ENCODE data around the gene PMEPA1. TPM values are rescaled to one million over a fixed set of nuclear protein-coding genes. Genes with fewer than 3 reads are reported as not detected.

The PMEPA1 gene
- polyA plus RNA-seq, 1 experiment, result 4.3 TPM

DNA sequence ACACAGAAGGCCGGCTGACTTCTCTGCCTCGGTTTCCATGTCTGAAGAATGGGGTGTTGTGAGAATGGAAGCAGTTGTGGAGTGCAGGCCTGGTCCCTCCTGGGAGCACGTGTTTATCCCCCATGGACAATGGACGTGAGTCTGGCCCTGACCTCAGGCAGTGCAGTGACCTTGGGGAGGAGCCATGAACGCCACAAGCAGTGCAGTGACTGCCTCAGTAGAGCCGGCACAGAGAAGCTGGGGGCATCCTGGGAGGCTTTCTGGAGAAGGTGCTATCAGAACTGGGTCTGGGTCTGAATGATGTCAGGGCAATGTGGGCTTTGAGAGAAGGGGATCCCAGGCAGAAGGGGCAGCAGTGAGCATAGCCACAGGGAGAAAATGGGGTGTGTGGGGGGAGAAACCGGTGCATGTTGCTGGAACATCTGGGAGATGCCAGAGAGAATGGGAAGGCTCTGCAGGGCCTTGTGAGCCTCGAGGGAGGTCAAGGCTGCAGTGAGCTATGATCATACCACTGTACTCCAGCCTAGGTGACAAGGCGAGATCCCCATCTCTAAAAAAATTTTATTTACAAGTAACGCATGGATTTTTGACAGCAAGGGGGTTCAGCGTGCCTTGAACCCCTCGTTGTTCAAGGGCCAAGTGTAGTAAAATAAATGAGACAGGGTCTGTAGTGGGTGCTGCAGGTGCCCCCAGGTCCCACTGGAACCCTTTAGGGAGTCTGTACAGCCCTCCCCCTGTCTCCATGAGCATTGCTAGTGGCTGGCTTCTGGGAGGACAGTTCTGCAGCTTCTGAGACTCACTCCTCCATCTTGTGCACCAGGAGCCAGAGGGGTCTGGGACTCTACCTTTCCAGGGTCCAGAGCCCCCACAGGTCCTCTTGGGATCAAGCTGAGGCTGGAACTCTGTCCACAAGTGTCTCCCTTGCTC, 62.5 kb downstream of the PMEPA1 start:
- ChIA-PET POLR2A (no interaction called here), CTCF (no interaction called here)
- DNase-seq (ENCODE audit: low read depth, low spot score), result no peak
- TF ChIP-seq, protein P1, sequence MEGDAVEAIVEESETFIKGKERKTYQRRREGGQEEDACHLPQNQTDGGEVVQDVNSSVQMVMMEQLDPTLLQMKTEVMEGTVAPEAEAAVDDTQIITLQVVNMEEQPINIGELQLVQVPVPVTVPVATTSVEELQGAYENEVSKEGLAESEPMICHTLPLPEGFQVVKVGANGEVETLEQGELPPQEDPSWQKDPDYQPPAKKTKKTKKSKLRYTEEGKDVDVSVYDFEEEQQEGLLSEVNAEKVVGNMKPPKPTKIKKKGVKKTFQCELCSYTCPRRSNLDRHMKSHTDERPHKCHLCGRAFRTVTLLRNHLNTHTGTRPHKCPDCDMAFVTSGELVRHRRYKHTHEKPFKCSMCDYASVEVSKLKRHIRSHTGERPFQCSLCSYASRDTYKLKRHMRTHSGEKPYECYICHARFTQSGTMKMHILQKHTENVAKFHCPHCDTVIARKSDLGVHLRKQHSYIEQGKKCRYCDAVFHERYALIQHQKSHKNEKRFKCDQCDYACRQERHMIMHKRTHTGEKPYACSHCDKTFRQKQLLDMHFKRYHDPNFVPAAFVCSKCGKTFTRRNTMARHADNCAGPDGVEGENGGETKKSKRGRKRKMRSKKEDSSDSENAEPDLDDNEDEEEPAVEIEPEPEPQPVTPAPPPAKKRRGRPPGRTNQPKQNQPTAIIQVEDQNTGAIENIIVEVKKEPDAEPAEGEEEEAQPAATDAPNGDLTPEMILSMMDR (IDR thresholded peaks at IDR 0.05; ENCODE audit: low read depth, low read length), result no peak
- Histone ChIP-seq H3K4me3 (ENCODE audit: low read depth, low read length) (no peak overlapping the region), H3K27ac (ENCODE audit: low read depth, low read length) (no peak overlapping the region), H3K27me3 (ENCODE audit: control insufficient read depth, insufficient read depth, low read length) (no peaks in the 10 kb centered on the region), H3K9me3 (ENCODE audit: control insufficient read depth, insufficient read depth, low read length) (no peaks in the 10 kb centered on the region; the same call in 1 of the 2 replicates)

DNA sequence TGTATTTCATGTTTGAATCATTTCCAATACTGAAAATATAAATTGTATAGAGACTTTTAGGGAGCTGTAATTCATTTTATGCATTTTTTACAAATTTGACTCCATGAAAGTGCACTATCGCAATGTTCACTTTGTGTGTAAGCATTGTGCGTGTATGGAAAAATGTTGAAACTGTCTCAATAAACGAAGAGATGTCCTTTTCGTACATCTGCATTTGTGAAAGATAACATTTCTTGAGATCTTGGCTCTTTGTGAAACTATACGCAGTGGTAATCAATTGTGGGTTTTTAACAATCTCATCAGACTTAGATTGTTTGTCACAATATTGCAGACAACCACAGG, 70.9 kb downstream of the PMEPA1 start:
- POLR2A ChIA-PET, result interaction anchor here (0.7 kb wide), 1 partner anchor 243 kb away, joined by 6 read pairs; no protein-coding TSS in a partner anchor

DNA sequence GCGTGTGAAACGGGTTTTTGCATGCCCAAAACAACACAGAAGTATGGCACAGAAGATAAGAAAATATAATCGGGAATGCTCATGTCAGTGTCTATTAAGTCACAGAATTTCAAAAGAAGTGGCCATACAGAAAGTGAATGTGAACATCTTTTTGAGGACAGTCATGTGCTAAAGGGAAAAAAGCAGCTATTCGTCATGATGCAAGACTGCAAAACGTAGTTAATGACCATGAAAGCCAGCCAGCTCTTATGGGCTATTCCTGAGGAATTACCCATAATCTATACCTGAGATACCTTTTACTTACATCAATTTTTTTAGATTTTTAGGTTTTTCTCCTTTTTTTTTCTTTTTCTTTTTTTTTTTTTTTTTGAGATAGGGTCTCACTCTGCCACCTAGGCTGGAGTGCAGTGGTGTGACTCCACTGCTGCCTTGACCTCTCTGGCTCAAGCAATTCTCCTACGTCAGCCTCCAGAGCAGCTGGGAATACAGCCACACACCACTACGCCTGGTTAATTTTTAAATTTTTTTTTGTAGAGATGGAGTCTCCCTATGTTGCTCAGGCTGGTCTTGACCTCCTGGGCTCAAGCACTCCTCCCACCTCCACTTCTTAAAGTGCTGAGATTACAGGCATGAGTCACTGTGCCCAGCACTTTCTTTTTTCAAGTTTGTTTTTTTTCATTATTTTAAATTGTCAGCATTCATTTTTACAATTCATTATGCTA, 71.5 kb downstream of the PMEPA1 start:
- no peaks in the 10 kb centered on the region for H3K9me3 ChIP-seq (ENCODE audit: control insufficient read depth, insufficient read depth, low read length)
- ChIA-PET POLR2A (interaction anchor here (0.7 kb wide), 1 partner anchor 242 kb away, joined by 6 read pairs; no protein-coding TSS in a partner anchor), CTCF (interaction anchor here (1.1 kb wide), 1 partner anchor 572 kb away, joined by 4 read pairs; no protein-coding TSS in a partner anchor)
- TF ChIP-seq, protein P1 (IDR thresholded peaks at IDR 0.05; ENCODE audit: low read depth, low read length), result no peak
- no peak for DNase-seq (ENCODE audit: low read depth, low spot score)
- H3K27ac ChIP-seq (ENCODE audit: low read depth, low read length), result no peak overlapping the region
- H3K4me3 ChIP-seq (ENCODE audit: low read depth, low read length), result no peak overlapping the region
- H3K27me3 ChIP-seq (ENCODE audit: control insufficient read depth, insufficient read depth, low read length), result peaks cover 15% of the 10 kb centered on the region

More for the DNA sequence above, 70.9 kb downstream of the PMEPA1 start:
- Histone ChIP-seq H3K27me3 (ENCODE audit: control insufficient read depth, insufficient read depth, low read length) (peaks cover 15% of the 10 kb centered on the region), H3K9me3 (ENCODE audit: control insufficient read depth, insufficient read depth, low read length) (no peaks in the 10 kb centered on the region), H3K27ac (ENCODE audit: low read depth, low read length) (no peak overlapping the region), H3K4me3 (ENCODE audit: low read depth, low read length) (no peak overlapping the region)
- TF ChIP-seq, protein P1 (IDR thresholded peaks at IDR 0.05; ENCODE audit: low read depth, low read length), result no peak
- CTCF ChIA-PET, result interaction anchor here (1.1 kb wide), 1 partner anchor 571 kb away, joined by 4 read pairs; no protein-coding TSS in a partner anchor
- no peak for DNase-seq (ENCODE audit: low read depth, low spot score)

DNA sequence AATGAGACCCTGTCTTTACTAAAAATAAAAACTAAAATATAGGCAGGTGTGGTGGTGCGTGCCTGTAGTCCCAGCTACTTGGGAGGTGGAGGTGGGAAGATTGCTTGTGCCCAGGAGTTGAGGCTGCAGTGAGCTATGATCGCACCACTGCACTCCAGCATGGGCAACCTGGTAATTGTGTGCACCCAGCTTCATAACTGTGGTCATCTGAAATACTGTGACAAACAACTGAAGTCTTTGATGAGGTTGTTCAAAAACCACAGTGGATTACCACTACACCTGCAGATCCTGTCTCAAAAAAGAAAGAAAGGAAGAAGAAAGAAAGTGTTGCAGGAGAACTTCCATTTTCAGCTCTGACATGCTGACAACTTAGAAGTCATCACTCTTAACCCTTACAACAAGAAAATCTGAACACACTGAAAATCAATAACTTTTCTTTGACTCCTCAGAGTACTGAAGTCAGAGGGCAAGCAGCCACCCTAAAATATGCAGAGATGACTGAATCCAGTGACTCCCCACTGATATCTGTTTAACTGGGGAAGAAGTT, 75.8 kb downstream of the PMEPA1 start:
- DNase-seq (ENCODE audit: low read depth, low spot score), result no peak
- Histone ChIP-seq H3K9me3 (ENCODE audit: control insufficient read depth, insufficient read depth, low read length) (no peaks in the 10 kb centered on the region; the same call in 1 of the 2 replicates), H3K27me3 (ENCODE audit: control insufficient read depth, insufficient read depth, low read length) (peaks cover 12% of the 10 kb centered on the region), H3K27ac (ENCODE audit: low read depth, low read length) (no peak overlapping the region), H3K4me3 (ENCODE audit: low read depth, low read length) (no peak overlapping the region)
- ChIA-PET POLR2A (no interaction called here), CTCF (no interaction called here)
- TF ChIP-seq, protein P1 (IDR thresholded peaks at IDR 0.05; ENCODE audit: low read depth, low read length), result no peak
